K562 (cell line): ENCODE data around the gene SEPHS1. TPM values are rescaled to one million over a fixed set of nuclear protein-coding genes. Genes with fewer than 3 reads are reported as not detected.

Experiments used
- ADNP ChIP-seq: fragments of 200-800 bp; sonication (Bioruptor generic); IDR thresholded peaks from 2 replicates; pipeline ENCODE4 v1.6.1; 2016; ENCODE audit warnings: missing genetic modification characterization, missing compliant biosample characterization
- E2F1 ChIP-seq: sonication (generic); formaldehyde crosslinking; IDR thresholded peaks from 2 replicates; pipeline ENCODE4 v1.8.1; 2023; ENCODE audit warnings: mild to moderate bottlenecking, missing genetic modification reagents, moderate library complexity
- FIP1L1 ChIP-seq: fragments of 200-400 bp; formaldehyde crosslinking; IDR thresholded peaks from 2 replicates; pipeline ENCODE4 v1.6.1; 2018; ENCODE audit warnings: mild to moderate bottlenecking, low read depth, low read length; ENCODE audit not compliant: poor library complexity, severe bottlenecking
- FUS ChIP-seq: fragments of 200-400 bp; formaldehyde crosslinking; optimal IDR thresholded peaks from 2 replicates; pipeline ENCODE3; 2017; ENCODE audit warnings: low read depth, low read length
- KDM2B ChIP-seq: fragments of 250-450 bp; sonication (Bioruptor Pico); IDR thresholded peaks from 2 replicates; pipeline ENCODE4 v1.8.0; 2021; ENCODE audit warnings: mild to moderate bottlenecking, moderate library complexity
- PHF8 ChIP-seq: fragments of 200-600 bp; sonication (generic); IDR thresholded peaks from 2 replicates; pipeline ENCODE4 v1.6.1; 2012; ENCODE audit warnings: mixed run types, mild to moderate bottlenecking, inconsistent platforms, low read length, moderate library complexity, borderline replicate concordance
- RBFOX2 ChIP-seq: fragments of 200-400 bp; formaldehyde crosslinking; IDR thresholded peaks from 2 replicates; pipeline ENCODE4 v1.6.1; 2017; ENCODE audit warnings: low read depth, mild to moderate bottlenecking, low read length, moderate library complexity
- TCF7L2 ChIP-seq: fragments of 150-350 bp; IDR thresholded peaks from 2 replicates; pipeline ENCODE4 v1.6.1; 2016; ENCODE audit warnings: low read depth, mild to moderate bottlenecking, low read length, moderate library complexity
- ZBTB11 ChIP-seq, 3 experiments: fragments of 200-800 bp in 1 of 3; fragments of 250-450 bp in 1 of 3; fragments of 450-650 bp in 1 of 3; sonication (Bioruptor Pico) in 1 of 3; sonication (Bioruptor generic) in 1 of 3; formaldehyde crosslinking in 1 of 3; IDR thresholded peaks; 2 replicates each; pipeline versions ENCODE4 v1.6.1 to v1.8.0; 2016 to 2022; ENCODE audit warnings: mild to moderate bottlenecking in 2 of 3, missing genetic modification characterization in 2 of 3, missing compliant biosample characterization in 1 of 3, moderate library complexity in 1 of 3
- ZNF699 ChIP-seq: fragments of 250-450 bp; sonication (Bioruptor Pico); IDR thresholded peaks from 2 replicates; pipeline ENCODE4 v1.8.0; 2021; ENCODE audit warnings: mild to moderate bottlenecking, moderate library complexity; ENCODE audit not compliant: insufficient replicate concordance
- ZNF707 ChIP-seq: fragments of 250-450 bp; sonication (Bioruptor Pico); conservative IDR thresholded peaks from 2 replicates; pipeline ENCODE4 v1.8.0; 2022; ENCODE audit warnings: inconsistent platforms, mild to moderate bottlenecking, moderate library complexity
- ZNF785 ChIP-seq: fragments of 250-450 bp; sonication (Bioruptor Pico); IDR thresholded peaks from 2 replicates; pipeline ENCODE4 v1.4.0; 2020; ENCODE audit warnings: mild to moderate bottlenecking
- polyA plus RNA-seq, 8 experiments: library from polyadenylated mRNA; depleted of rRNA in 4 of 8; stranded (reverse) in 5 of 8; unstranded in 3 of 8; fragments of >200 nt; fragmentation: Nextera tagmentation in 2 of 8; fragmentation: Illumina TruSeq in 1 of 8; extraction: Ambion mirVana in 2 of 8; extraction: Trizol in 1 of 8; gene quantifications; 2 replicates each; pipeline versions ENCODE4 v1.2.1 to v1.2.3, GENCODE V29; 2011 to 2014; ENCODE audit warnings: inconsistent platforms in 1 of 8, missing spikeins in 1 of 8
- total RNA-seq, 7 experiments: library from RNA; depleted of rRNA in 6 of 7; stranded (reverse); fragments of >200 nt in 6 of 7; fragmentation: Illumina TruSeq in 2 of 7; extraction: Trizol in 2 of 7; gene quantifications; 2 replicates each; pipeline versions ENCODE4 v1.2.1 to v1.2.3, GENCODE V29; 2011 to 2021; ENCODE audit warnings: low replicate concordance in 1 of 7
- TF ChIP-seq, protein P1 (sequence below): fragments of 250-450 bp; sonication (Bioruptor Pico); IDR thresholded peaks from 2 replicates; pipeline ENCODE4 v1.5.0; 2020; ENCODE audit warnings: mild to moderate bottlenecking
- TF ChIP-seq, protein P2 (sequence below), 2 experiments: fragments of 250-450 bp in 1 of 2; fragments of 450-650 bp in 1 of 2; sonication (Bioruptor Pico) in 1 of 2; IDR thresholded peaks; 2 replicates each; pipeline versions ENCODE4 v1.6.1 to v1.8.0; 2016 to 2021; ENCODE audit warnings: mild to moderate bottlenecking in 2 of 2, moderate library complexity in 2 of 2, missing compliant biosample characterization in 1 of 2, missing genetic modification characterization in 1 of 2
- TF ChIP-seq, protein P3 (sequence below): fragments of 450-650 bp; IDR thresholded peaks from 2 replicates; pipeline ENCODE4 v1.6.1; 2018; ENCODE audit not compliant: partially characterized antibody

The SEPHS1 gene
- total and polyA plus RNA-seq, 9 of the 15 experiments (the other 6 are each of a cell fraction or from before 2014, with no cell fraction given), result 14.7 to 82.8 (median 41.8) TPM

- TF ChIP-seq, protein P1, sequence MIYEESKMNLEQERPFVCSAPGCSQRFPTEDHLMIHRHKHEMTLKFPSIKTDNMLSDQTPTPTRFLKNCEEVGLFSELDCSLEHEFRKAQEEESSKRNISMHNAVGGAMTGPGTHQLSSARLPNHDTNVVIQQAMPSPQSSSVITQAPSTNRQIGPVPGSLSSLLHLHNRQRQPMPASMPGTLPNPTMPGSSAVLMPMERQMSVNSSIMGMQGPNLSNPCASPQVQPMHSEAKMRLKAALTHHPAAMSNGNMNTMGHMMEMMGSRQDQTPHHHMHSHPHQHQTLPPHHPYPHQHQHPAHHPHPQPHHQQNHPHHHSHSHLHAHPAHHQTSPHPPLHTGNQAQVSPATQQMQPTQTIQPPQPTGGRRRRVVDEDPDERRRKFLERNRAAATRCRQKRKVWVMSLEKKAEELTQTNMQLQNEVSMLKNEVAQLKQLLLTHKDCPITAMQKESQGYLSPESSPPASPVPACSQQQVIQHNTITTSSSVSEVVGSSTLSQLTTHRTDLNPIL, result no peak
- TF ChIP-seq, protein P2, sequence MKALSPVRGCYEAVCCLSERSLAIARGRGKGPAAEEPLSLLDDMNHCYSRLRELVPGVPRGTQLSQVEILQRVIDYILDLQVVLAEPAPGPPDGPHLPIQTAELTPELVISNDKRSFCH (CRISPR knock-in tag; IDR thresholded peaks at IDR 0.05), result no peak
- TF ChIP-seq, protein P2 (tag; IDR thresholded peaks at IDR 0.05), result no peak
- TF ChIP-seq KDM2B (CRISPR knock-in tag) (no peak), ZNF785 (CRISPR knock-in tag) (no peak), TCF7L2 (no peak), ZNF707 (no peak), ZBTB11 (CRISPR knock-in tag; IDR thresholded peaks at IDR 0.05) (no peak), E2F1 (no peak), FUS (no peak), FIP1L1 (peak; percentile 36), ADNP (tag) (no peak), ZNF699 (CRISPR knock-in tag) (no peak), PHF8 (0 out of 2 replicates have a peak, but pooled peaks have one; percentile 47), RBFOX2 (peak; percentile 70)
- TF ChIP-seq, protein P3, sequence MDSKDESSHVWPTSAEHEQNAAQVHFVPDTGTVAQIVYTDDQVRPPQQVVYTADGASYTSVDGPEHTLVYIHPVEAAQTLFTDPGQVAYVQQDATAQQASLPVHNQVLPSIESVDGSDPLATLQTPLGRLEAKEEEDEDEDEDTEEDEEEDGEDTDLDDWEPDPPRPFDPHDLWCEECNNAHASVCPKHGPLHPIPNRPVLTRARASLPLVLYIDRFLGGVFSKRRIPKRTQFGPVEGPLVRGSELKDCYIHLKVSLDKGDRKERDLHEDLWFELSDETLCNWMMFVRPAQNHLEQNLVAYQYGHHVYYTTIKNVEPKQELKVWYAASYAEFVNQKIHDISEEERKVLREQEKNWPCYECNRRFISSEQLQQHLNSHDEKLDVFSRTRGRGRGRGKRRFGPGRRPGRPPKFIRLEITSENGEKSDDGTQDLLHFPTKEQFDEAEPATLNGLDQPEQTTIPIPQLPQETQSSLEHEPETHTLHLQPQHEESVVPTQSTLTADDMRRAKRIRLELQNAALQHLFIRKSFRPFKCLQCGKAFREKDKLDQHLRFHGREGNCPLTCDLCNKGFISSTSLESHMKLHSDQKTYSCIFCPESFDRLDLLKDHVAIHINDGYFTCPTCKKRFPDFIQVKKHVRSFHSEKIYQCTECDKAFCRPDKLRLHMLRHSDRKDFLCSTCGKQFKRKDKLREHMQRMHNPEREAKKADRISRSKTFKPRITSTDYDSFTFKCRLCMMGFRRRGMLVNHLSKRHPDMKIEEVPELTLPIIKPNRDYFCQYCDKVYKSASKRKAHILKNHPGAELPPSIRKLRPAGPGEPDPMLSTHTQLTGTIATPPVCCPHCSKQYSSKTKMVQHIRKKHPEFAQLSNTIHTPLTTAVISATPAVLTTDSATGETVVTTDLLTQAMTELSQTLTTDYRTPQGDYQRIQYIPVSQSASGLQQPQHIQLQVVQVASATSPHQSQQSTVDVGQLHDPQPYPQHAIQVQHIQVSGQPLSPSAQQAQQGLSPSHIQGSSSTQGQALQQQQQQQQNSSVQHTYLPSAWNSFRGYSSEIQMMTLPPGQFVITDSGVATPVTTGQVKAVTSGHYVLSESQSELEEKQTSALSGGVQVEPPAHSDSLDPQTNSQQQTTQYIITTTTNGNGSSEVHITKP, result peak; percentile 8
Observed at GRCh38 chr10:13347043-13347499, 1.0 kb downstream of the SEPHS1 start (continued).
